B cell (primary cell): ENCODE data around the gene ATCAY. TPM values are rescaled to one million over a fixed set of nuclear protein-coding genes. Genes with fewer than 3 reads are reported as not detected.

Experiments used
- ATAC-seq: fragments of 200-7000 bp; cut with Tn5 transposase; one replicate; pipeline ENCODE4 v1.10.0; 2021; ENCODE audit warnings: low read depth, mild to moderate bottlenecking, moderate number of reproducible peaks, moderate library complexity
- CTCF ChIA-PET: fragments of 350-600 bp; sonication (Branson Sonifier 250); formaldehyde crosslinking; loops from one replicate; lab custom pipeline; 2021; ENCODE audit warnings: antibody characterized with exemption, inconsistent platforms; lab: Charles Lee
- POLR2A ChIA-PET: fragments of 350-600 bp; sonication (Branson Sonifier 250); formaldehyde crosslinking; loops from one replicate; lab custom pipeline; 2021; ENCODE audit warnings: antibody characterized with exemption; lab: Charles Lee
- DNase-seq: peaks from one replicate; pipeline ENCODE4 v3.0.0; 2013
- H2AFZ ChIP-seq: 2 replicates; pipeline ENCODE4 v1.6.1; 2012; ENCODE audit warnings: mild to moderate bottlenecking, low read depth, low read length; ENCODE audit not compliant: insufficient read depth, poor library complexity, severe bottlenecking
- H3K27ac ChIP-seq, 2 donors: 1 replicate in 1 of 2; 2 replicates in 1 of 2; pipeline ENCODE4 v1.5.1; 2012 to 2013; ENCODE audit warnings: low read length in 2 of 2, mild to moderate bottlenecking in 2 of 2, moderate library complexity in 1 of 2
- H3K27me3 ChIP-seq, 4 experiments: fragments of 200-600 bp in 1 of 4; sonication (generic) in 1 of 4; replicated peaks in 1 of 4; 1 replicate in 2 of 4; 2 replicates in 2 of 4; pipeline versions ENCODE4 v1.6.1 to v1.7.0; 2013 to 2016; ENCODE audit warnings: low read length in 3 of 4, mild to moderate bottlenecking in 2 of 4, mixed read lengths in 1 of 4, moderate library complexity in 1 of 4; ENCODE audit not compliant: insufficient read depth in 4 of 4, control insufficient read depth in 3 of 4; ENCODE audit errors: control extremely low read depth in 1 of 4
- H3K36me3 ChIP-seq, 2 experiments: replicated peaks in 1 of 2; 1 replicate in 1 of 2; 2 replicates in 1 of 2; pipeline versions ENCODE4 v1.6.1 to v1.7.1; 2013; ENCODE audit warnings: low read length in 1 of 2; ENCODE audit not compliant: insufficient read depth in 2 of 2, control insufficient read depth in 1 of 2; ENCODE audit errors: control extremely low read depth in 1 of 2, extremely low read depth in 1 of 2
- H3K4me1 ChIP-seq, 2 donors: fragments of 200-600 bp in 1 of 2; sonication (generic) in 1 of 2; 1 replicate in 1 of 2; 2 replicates in 1 of 2; pipeline versions ENCODE4 v1.5.1 to v1.6.1; 2013 to 2017; ENCODE audit warnings: low read length in 2 of 2; ENCODE audit not compliant: control insufficient read depth in 2 of 2, insufficient read depth in 2 of 2
- H3K4me2 ChIP-seq: replicated peaks from 2 replicates; pipeline ENCODE3; 2012; ENCODE audit warnings: mild to moderate bottlenecking, low read depth, low read length; ENCODE audit not compliant: poor library complexity, severe bottlenecking
- H3K4me3 ChIP-seq, 5 experiments: fragments of 200-600 bp in 1 of 5; sonication (generic) in 1 of 5; 1 replicate in 3 of 5; 2 replicates in 2 of 5; pipeline versions ENCODE4 v1.5.1 to v1.7.0; 2011 to 2016; ENCODE audit warnings: low read length in 4 of 5, mild to moderate bottlenecking in 4 of 5, low read depth in 2 of 5, control low read depth in 1 of 5, moderate library complexity in 1 of 5; ENCODE audit not compliant: insufficient read depth in 1 of 5; ENCODE audit errors: control extremely low read depth in 1 of 5, extremely low read depth in 1 of 5
- H3K79me2 ChIP-seq: fragments of 200-600 bp; sonication (generic); one replicate; pipeline ENCODE4 v1.6.0; 2016; ENCODE audit warnings: low read length; ENCODE audit not compliant: control insufficient read depth, insufficient read depth
- H3K9ac ChIP-seq: fragments of 200-600 bp; sonication (generic); 2 replicates; pipeline ENCODE4 v1.6.1; 2017; ENCODE audit warnings: mild to moderate bottlenecking, low read length, moderate library complexity
- H3K9me3 ChIP-seq, 3 donors: one replicate each; pipeline versions ENCODE4 v1.6.1 to v1.7.1; 2013; ENCODE audit warnings: low read length in 2 of 3; ENCODE audit not compliant: control insufficient read depth in 2 of 3, insufficient read depth in 1 of 3; ENCODE audit errors: control extremely low read depth in 1 of 3
- H4K20me1 ChIP-seq: 2 replicates; pipeline ENCODE4 v1.6.0; 2012; ENCODE audit warnings: mild to moderate bottlenecking, low read length; ENCODE audit not compliant: insufficient read depth, control insufficient read depth, poor library complexity, severe bottlenecking
- H3K27ac Mint-ChIP-seq: one replicate; pipeline ENCODE4 v1.8.0; 2021; ENCODE audit warnings: mixed read lengths
- H3K27me3 Mint-ChIP-seq: one replicate; pipeline ENCODE4 v1.8.0; 2021; ENCODE audit warnings: mixed read lengths
- H3K4me1 Mint-ChIP-seq: one replicate; pipeline ENCODE4 v1.8.0; 2021; ENCODE audit warnings: mixed read lengths
- H3K4me3 Mint-ChIP-seq: one replicate; pipeline ENCODE4 v1.8.0; 2021; ENCODE audit warnings: mixed read lengths
- H3K9me3 Mint-ChIP-seq: one replicate; pipeline ENCODE4 v1.8.0; 2022; ENCODE audit warnings: mixed read lengths; ENCODE audit not compliant: insufficient read depth
- CTCF ChIP-seq: fragments of 200-600 bp; IDR thresholded peaks from one replicate; pipeline ENCODE4 v1.8.0; 2022; ENCODE audit warnings: antibody characterized with exemption, mild to moderate bottlenecking
- EZH2 ChIP-seq: IDR thresholded peaks from 2 replicates; pipeline ENCODE4 v1.6.1; 2012; ENCODE audit warnings: borderline replicate concordance, low read depth, mild to moderate bottlenecking, moderate library complexity, low read length; ENCODE audit not compliant: insufficient read depth, poor library complexity, severe bottlenecking
- WGBS: methylation state at CpG from one replicate; pipeline ENCODE4 v1.1.5; 2013; ENCODE audit warnings: missing lambda C conversion rate; ENCODE audit not compliant: insufficient coverage; 5-methylcytosine and 5-hydroxymethylcytosine counted together
- intact Hi-C: fragments of 100-400 bp; cut with micrococcal nuclease; formaldehyde crosslinking; loops from one replicate; pipeline ENCODE4 v1.10.0; 2022
- polyA plus RNA-seq: library from polyadenylated mRNA; depleted of rRNA; stranded (reverse); fragments of >200 nt; gene quantifications from 2 replicates; pipeline ENCODE4 v1.2.3, GENCODE V29; 2012
- total RNA-seq, 2 donors: library from RNA; stranded (reverse); fragments of 120-200 nt in 1 of 2; gene quantifications; 1 replicate in 1 of 2; 2 replicates in 1 of 2; pipeline versions ENCODE4 v1.2.3 to v1.2.4, GENCODE V29; 2013 to 2022

ATCAY gene
- total and polyA plus RNA-seq, 2 donors (not counting 1 experiment from before 2014, with no cell fraction given) = not detected

GRCh38 chr19:3895788-3896187, 15.3 kb downstream of the ATCAY start:
- H3K27me3 Mint-ChIP-seq = peaks cover 9% of the 10 kb centered on the region
- TF ChIP-seq EZH2 = no peak
- no peak for TF ChIP-seq CTCF
- no peak for DNase-seq
- no peaks in the 10 kb centered on the region for H3K4me1 ChIP-seq
- 100% methylated on average over 2 of the region's 5 CpGs for WGBS
- no peak for ATAC-seq
- H3K79me2 ChIP-seq = no peaks in the 10 kb centered on the region
- H3K4me1 Mint-ChIP-seq = no peaks in the 10 kb centered on the region
- H2AFZ ChIP-seq = no peak overlapping the region
- no peak overlapping the region for H3K9ac ChIP-seq
- no peak overlapping the region for H3K4me3 Mint-ChIP-seq
- H3K27ac Mint-ChIP-seq = no peak overlapping the region
- intact Hi-C loops = no loop called here
- H3K9me3 Mint-ChIP-seq = no peaks in the 10 kb centered on the region
- H3K27ac ChIP-seq = no peak overlapping the region
- no peaks in the 10 kb centered on the region for H4K20me1 ChIP-seq
- no peaks in the 10 kb centered on the region for H3K36me3 ChIP-seq
- ChIA-PET CTCF (no interaction called here), POLR2A (no interaction called here)
- no peak overlapping the region for H3K4me2 ChIP-seq
- no peak overlapping the region for H3K4me3 ChIP-seq
- no peaks in the 10 kb centered on the region for H3K27me3 ChIP-seq
- H3K9me3 ChIP-seq = peaks cover 0 to 20% (median 4%) of the 10 kb centered on the region in 3 donors

GRCh38 chr19:3897936-3898335, 17.5 kb downstream of the ATCAY start:
- H3K79me2 ChIP-seq = no peaks in the 10 kb centered on the region
- no peak overlapping the region for H3K4me2 ChIP-seq
- H3K27ac Mint-ChIP-seq = no peak overlapping the region
- no peaks in the 10 kb centered on the region for H3K36me3 ChIP-seq
- no peak for DNase-seq
- H3K9me3 Mint-ChIP-seq = no peaks in the 10 kb centered on the region
- peaks cover 0 to 4% (median 0%) of the 10 kb centered on the region in 4 experiments for H3K27me3 ChIP-seq
- ChIA-PET CTCF (no interaction called here), POLR2A (no interaction called here)
- intact Hi-C loops = no loop called here
- H3K27me3 Mint-ChIP-seq = peaks cover 9% of the 10 kb centered on the region
- no peaks in the 10 kb centered on the region for H4K20me1 ChIP-seq
- no peak overlapping the region for H3K4me3 ChIP-seq
- TF ChIP-seq EZH2 (no peak), CTCF (no peak)
- no peak for ATAC-seq
- H2AFZ ChIP-seq = no peak overlapping the region
- no peak overlapping the region for H3K9ac ChIP-seq
- no peak overlapping the region for H3K27ac ChIP-seq
- H3K9me3 ChIP-seq = peaks cover 0 to 20% (median 4%) of the 10 kb centered on the region in 3 donors
- 6% methylated on average over 2 of the region's 4 CpGs for WGBS
- no peaks in the 10 kb centered on the region for H3K4me1 ChIP-seq
- no peak overlapping the region for H3K4me3 Mint-ChIP-seq
- no peaks in the 10 kb centered on the region for H3K4me1 Mint-ChIP-seq
